GM18951 (cell line): ENCODE results near the gene MT1F.
A peak's percentile ranks its signal among the peaks of the same experiment; 100 is the strongest.

Source experiments
- POLR2A ChIP-seq: IDR thresholded peaks from 4 replicates; pipeline ENCODE4 v1.6.1; 2011; ENCODE audit warnings: mild to moderate bottlenecking; ENCODE audit not compliant: insufficient read length, insufficient read depth; ENCODE audit errors: extremely low read depth
- in situ Hi-C: fragments of 300-500 bp; cut with MboI; formaldehyde crosslinking; loops from one replicate; pipeline ENCODE4 v1.12.0; 2022; ENCODE audit warnings: low sequenced_read_pairs, mixed read lengths, inconsistent platforms; ENCODE audit not compliant: unreplicated experiment

Gene MT1F

DNA sequence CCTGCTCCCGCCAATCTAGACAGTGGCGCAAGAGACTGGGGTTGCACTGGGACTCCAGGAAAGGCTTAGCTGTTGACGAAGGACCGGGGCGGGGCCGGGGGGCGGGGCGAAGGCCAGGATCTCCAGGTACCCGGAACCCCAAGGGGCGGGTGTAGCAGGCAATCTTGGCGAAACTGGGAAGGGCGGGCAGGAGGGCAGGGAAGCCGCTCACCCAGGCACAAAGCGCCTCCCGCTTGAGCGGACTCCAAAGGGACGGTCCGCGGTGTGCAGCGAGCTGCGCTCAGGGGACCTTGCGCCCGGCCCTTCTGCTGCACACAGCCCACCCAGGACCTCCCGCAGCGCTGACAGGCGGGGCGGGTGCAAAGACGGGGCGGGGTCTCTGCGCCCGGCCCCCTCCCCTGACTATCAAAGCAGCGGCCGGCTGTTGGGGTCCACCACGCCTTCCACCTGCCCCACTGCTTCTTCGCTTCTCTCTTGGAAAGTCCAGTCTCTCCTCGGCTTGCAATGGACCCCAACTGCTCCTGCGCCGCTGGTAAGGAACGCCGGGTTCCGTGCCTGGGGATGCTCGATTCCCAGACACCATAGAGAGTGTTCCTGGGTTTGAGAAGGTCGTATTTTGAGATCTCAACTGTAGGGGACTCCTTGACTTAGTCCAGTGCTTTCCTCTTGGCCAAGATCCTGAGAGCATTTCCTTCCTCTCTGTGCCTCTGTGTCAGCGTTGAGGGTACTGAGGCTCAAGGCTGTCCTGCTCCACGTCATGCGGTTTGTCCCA is at the start of gene MT1F:
Gene MT1F (plus strand): TSS at position 405 of the 772 bp plus-strand sequence. CDS start 100 bp downstream, at position 505.
- in situ Hi-C loops = no loop called here
- TF ChIP-seq POLR2A = peak; percentile 40

DNA sequence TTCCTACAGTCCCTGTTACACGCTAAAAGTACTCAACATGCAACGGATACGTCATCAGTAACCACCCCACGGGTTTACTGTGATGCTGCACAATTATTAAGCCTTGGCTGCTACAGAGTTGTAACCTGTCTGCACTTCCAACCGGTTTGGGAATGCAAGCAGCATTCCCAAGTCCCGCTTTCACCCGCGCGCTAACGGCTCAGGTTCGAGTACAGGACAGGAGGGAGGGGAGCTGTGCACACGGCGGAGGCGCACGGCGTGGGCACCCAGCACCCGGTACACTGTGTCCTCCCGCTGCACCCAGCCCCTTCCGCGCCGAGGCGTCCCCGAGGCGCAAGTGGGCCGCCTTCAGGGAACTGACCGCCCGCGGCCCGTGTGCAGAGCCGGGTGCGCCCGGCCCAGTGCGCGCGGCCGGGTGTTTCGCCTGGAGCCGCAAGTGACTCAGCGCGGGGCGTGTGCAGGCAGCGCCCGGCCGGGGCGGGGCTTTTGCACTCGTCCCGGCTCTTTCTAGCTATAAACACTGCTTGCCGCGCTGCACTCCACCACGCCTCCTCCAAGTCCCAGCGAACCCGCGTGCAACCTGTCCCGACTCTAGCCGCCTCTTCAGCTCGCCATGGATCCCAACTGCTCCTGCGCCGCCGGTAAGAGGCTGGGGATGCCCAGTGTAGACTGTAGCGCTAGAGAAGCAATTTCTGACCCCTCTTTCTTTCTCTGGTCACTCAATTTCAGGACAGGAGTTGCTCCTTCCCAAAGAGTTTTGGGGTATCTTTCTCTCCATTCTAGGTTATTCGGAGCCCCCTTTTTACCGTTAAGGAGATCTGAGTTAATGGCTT is 49.5 kb upstream of the MT1F start, which contains the start of gene MT2A:
Gene MT2A (plus strand): TSS at position 542 of the 833 bp plus-strand sequence. CDS start 72 bp downstream, at position 614.
- TF ChIP-seq POLR2A = peak; percentile 88
- in situ Hi-C loops = no loop called here

DNA sequence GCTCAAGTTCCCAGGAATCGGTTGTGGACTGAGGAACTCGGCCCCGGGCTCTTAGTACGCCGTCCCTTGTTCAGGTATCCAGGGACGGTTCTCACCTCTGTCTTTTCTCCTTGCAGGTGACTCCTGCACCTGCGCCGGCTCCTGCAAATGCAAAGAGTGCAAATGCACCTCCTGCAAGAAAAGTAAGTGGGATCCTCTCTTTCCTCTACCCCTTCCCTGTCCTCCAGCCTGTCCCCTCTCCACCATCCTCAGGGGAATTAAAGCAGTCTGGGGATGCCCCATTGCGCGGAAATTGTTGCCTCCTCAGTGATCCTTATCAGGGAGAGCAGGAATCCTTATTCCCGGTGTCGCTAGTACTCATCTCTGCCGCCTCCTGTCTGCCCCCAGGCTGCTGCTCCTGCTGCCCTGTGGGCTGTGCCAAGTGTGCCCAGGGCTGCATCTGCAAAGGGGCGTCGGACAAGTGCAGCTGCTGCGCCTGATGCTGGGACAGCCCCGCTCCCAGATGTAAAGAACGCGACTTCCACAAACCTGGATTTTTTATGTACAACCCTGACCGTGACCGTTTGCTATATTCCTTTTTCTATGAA is 48.8 kb upstream of the MT1F start:
- in situ Hi-C loops = no loop called here
- TF ChIP-seq POLR2A = no peak

DNA sequence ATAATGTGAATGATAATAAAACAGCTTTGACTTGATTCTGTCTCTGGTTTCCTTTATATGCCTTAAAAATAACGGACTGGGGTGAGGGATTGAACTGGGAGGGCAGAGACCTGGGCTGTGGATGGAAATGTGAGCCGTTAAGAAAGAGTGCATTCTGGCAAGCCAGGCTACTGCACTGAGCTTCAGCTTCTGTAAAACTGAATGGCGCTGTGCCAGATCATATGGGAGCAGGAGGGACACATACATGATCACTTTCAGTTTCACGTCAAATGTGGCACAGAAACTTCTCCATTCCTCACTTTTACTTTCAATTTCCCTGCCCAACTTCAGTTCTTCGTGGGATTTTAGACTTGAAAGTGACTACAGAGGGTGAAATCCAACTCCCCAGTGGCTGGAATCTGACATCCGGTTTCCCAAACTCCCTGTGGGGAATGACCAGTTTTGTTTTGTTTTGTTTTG is 48.3 kb upstream of the MT1F start:
- no peak for TF ChIP-seq POLR2A
- in situ Hi-C loops = no loop called here

DNA sequence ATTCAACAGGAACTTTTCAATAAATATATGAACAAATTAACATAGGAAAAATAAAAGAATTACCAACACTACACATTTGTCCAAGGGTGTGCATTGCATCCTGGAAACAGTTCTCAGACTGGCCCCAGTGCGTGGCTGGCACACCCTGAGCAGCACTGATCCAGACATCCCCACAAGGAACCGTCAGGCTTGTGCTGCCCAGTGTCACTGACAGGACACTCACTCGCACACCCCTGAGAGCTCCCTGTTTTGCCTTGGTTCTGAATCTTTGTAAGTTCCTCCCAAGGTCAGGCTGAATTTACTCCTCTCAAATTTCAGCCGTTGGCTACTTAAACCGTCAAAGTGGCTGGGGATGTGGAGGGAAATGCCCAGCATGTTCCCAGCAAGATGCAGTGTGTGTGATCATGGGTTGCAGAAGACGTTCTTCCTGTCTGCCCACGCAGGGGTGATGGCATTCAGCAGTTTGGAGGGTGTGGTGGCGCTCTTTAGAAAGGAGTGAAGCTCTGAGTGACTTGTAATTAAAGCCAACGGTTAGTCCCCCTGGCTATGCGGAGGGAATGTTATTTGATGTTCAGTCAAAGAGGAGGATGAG is 47.6 kb upstream of the MT1F start:
- no peak for TF ChIP-seq POLR2A
- in situ Hi-C loops = no loop called here

DNA sequence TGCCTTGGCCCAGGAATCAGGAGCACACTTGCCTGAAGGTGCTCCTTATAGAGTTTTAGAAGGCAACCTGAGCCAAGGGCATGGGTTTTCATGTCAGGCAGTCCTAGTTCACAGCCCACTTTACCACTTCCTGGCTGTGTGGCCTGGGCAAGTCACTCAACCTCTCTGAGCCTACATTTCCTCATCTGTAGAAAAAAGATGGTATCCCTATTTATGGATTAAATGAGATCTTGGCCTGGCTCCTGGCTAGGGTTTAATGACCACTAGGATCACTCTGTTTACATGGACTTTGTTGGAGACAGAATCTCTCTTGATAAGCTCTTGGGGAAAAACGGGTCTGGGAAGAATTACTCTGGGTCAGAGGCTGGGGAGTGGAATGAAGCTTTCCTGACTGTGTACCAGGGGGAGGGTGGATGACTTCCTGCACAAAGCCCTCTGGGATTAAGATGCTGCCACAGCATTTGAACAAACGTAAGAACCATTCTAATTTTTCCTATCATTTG is 47.1 kb upstream of the MT1F start:
- no peak for TF ChIP-seq POLR2A
- in situ Hi-C loops = no loop called here

DNA sequence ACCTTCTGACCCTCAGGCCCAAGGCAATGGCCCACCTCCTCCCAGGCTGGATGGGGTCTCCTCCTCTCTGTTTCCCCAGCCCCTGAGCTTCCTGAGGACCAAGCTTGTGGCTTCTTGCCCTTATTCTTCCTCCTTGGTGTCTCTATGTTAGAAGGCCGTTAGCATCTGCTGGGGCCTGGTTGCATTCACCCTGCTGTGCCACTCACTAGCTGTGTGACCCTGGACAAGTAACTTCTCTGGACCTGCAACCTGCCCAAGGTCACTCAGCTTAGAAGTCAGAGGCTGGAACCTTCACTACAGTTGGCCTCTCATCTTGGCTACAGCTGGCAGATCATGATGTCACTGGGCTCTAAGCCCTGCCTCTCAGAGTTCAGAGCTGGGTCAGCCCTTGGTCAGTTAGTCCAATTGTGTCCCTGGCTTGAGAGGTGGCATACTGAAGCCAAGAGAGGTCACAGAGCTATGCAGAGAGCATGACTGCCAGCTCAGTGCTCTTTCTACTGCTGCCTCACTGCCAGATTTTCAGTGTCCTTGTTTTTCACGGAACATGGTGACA is 46.4 kb upstream of the MT1F start:
- no peak for TF ChIP-seq POLR2A
- in situ Hi-C loops = no loop called here

DNA sequence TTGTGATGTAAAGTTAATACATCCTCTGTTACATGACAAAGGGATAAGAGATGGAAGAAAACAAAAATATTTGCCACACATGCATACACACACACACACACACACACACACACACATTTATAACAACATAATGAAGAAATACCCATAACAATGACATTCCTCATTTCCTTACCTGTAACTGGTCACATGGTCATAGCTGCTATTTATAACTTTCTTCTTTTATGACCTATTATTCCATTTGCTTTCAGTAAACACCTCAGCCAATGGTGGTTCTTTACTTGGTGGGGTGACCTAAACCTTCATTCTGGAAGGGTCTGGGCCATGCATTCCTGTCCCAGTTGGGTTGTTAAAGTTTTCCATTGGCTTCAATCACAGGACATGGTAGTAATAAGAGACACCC is 44.1 kb upstream of the MT1F start:
- no peak for TF ChIP-seq POLR2A
- in situ Hi-C loops = no loop called here

DNA sequence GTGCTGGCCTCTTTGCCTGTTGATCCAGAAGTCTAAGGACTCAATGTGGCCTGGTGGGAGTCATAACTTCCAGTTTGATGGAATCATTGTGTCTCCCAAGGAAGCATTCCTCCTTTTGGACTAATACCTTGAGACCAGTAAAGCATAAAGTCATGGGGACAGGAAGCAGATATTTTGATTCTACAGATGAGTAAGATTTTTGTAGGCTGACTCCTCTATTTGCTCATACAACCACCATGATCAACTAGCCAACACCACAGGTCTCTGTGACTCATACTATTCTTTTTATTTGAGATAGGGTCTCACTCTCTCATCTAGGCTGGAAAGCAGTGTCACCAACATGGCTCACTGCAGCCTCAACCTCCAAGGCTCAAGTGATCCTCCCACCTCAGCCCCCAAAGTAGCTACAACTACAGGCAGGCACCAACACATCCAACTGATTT is 43.2 kb upstream of the MT1F start:
- in situ Hi-C loops = no loop called here
- no peak for TF ChIP-seq POLR2A

DNA sequence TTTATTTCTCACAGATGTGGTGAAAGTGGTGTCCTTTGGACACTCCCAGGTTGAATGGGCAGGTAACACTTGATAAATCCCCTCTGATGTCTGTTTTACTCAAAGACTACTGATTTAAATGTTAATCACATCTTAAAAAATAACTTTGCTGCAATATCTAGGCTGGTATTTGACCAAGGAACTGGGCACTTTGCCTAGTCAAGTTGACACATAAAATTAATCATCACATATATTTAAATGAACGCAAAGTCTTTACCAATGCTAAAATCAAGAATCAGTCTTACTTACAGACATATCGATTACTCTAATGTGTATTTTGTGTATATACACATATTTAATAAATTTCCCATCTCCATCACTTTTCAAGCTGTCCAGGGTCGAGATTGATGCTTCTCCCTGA is 42.4 kb upstream of the MT1F start:
- no peak for TF ChIP-seq POLR2A
- in situ Hi-C loops = no loop called here

DNA sequence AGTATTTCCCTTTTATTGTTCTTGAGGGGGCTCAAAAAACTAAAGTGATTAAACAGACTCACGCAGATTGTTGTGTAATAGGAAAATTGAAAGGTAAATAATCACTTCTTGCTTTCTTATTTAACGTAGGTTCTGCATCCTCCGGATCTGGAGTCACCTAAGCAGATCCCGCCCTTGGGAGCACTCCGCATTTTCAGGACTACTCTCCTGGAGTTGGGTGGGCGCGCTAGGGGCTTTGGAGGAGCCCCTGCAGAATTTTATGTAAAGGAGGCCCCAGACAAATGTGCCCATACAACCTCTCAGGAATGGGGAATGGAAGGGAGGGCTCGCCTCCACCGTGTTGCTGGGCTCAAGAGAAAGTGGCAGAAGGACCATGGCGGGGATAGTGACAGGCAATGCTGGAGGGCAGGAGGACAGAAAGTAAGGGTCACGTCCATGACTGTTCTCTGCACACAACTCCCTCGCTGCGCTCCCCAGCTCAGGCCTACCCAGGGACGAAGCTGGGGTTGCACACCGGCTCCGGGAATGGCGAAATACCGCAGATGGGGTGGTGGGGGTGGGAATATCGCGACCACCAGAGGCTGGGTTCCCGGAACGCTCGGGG is 41.0 kb upstream of the MT1F start:
- in situ Hi-C loops = no loop called here
- TF ChIP-seq POLR2A = no peak
